Adipose tissue (tissue), 3 donors: ENCODE results near the gene BTBD9. TPM values are rescaled to one million over a fixed set of nuclear protein-coding genes. Genes with fewer than 3 reads are reported as not detected.

Source experiments
- H3K27ac ChIP-seq: one replicate; pipeline ENCODE4 v1.5.1; 2013; ENCODE audit warnings: low read depth, low read length
- WGBS, 3 donors: extraction: QIAGEN DNeasy Blood & Tissue Kit; methylation state at CpG; one replicate each; pipeline ENCODE4 v1.1.7; 2013; 5-methylcytosine and 5-hydroxymethylcytosine counted together
- polyA plus RNA-seq, 3 donors: library from polyadenylated mRNA; stranded (reverse); fragments of 200-250 nt; gene quantifications; one replicate each; pipeline ENCODE4 v1.2.3, GENCODE V29; 2013
- donor health status: healthy with polysubstance abuse.
- donor health status: Bipolar disorder and iron deficiency.
- donor health status: healthy.

Gene BTBD9
- polyA plus RNA-seq, 3 donors: 2.4 to 2.5 (median 2.4) TPM

GRCh38 chr6:38391206-38391605, 248.5 kb downstream of the BTBD9 start:
- H3K27ac ChIP-seq: no peak overlapping the region

- 94 to 95% (median 94%) methylated on average over 5 of the region's 5 CpGs for WGBS, 3 donors
- H3K27ac ChIP-seq: no peak overlapping the region
Measured at GRCh38 chr6:38389875-38390274, 249.9 kb downstream of the BTBD9 start.

GRCh38 chr6:38387971-38388370, 251.8 kb downstream of the BTBD9 start:
- no peak overlapping the region for H3K27ac ChIP-seq

- WGBS, 3 donors: 93 to 100% (median 99%) methylated on average over 2 of the region's 2 CpGs
- no peak overlapping the region for H3K27ac ChIP-seq
Measured at GRCh38 chr6:38387461-38387860, 252.3 kb downstream of the BTBD9 start.

GRCh38 chr6:38378801-38379200, 260.9 kb downstream of the BTBD9 start:
- H3K27ac ChIP-seq: no peak overlapping the region
- 89 to 91% (median 90%) methylated on average over 7 of the region's 7 CpGs for WGBS, 3 donors

- no peak overlapping the region for H3K27ac ChIP-seq
- WGBS, 3 donors: 89 to 95% (median 93%) methylated on average over 2 of the region's 2 CpGs
Measured at GRCh38 chr6:38375937-38376336, 263.8 kb downstream of the BTBD9 start.

- WGBS, 3 donors: 97 to 100% (median 98%) methylated on average over 1 of the region's 1 CpG
- no peak overlapping the region for H3K27ac ChIP-seq
Measured at GRCh38 chr6:38375341-38375740, 264.4 kb downstream of the BTBD9 start.

- 94 to 100% (median 100%) methylated on average over 1 of the region's 1 CpG for WGBS, 3 donors
- no peak overlapping the region for H3K27ac ChIP-seq
Measured at GRCh38 chr6:38371881-38372280, 267.8 kb downstream of the BTBD9 start.

- no peak overlapping the region for H3K27ac ChIP-seq
- WGBS, 3 donors: 59 to 70% (median 61%) methylated on average over 8 of the region's 8 CpGs
Measured at GRCh38 chr6:38370653-38371601, 268.8 kb downstream of the BTBD9 start.

- H3K27ac ChIP-seq: no peak overlapping the region
Measured at GRCh38 chr6:38367231-38367630, 272.5 kb downstream of the BTBD9 start.

- WGBS, 3 donors: 89 to 95% (median 93%) methylated on average over 3 of the region's 3 CpGs
- H3K27ac ChIP-seq: no peak overlapping the region
Measured at GRCh38 chr6:38366234-38366633, 273.5 kb downstream of the BTBD9 start.

GRCh38 chr6:38364775-38365174, 275.0 kb downstream of the BTBD9 start:
- no peak overlapping the region for H3K27ac ChIP-seq
- WGBS, 3 donors: 95 to 99% (median 98%) methylated on average over 2 of the region's 2 CpGs

- no peak overlapping the region for H3K27ac ChIP-seq
- 47 to 89% (median 52%) methylated on average over 3 of the region's 3 CpGs for WGBS, 3 donors
Measured at GRCh38 chr6:38364127-38364526, 275.6 kb downstream of the BTBD9 start.

GRCh38 chr6:38355519-38355918, 284.2 kb downstream of the BTBD9 start:
- WGBS, 3 donors: 72 to 79% (median 77%) methylated on average over 4 of the region's 4 CpGs
- H3K27ac ChIP-seq: no peak overlapping the region

GRCh38 chr6:38354905-38355304, 284.8 kb downstream of the BTBD9 start:
- no peak overlapping the region for H3K27ac ChIP-seq
- WGBS, 3 donors: 67 to 96% (median 70%) methylated on average over 1 of the region's 1 CpG

GRCh38 chr6:38354037-38354381, 285.7 kb downstream of the BTBD9 start:
- WGBS, 3 donors: 96 to 97% (median 96%) methylated on average over 1 of the region's 1 CpG
- no peak overlapping the region for H3K27ac ChIP-seq

GRCh38 chr6:38353310-38354036, 286.3 kb downstream of the BTBD9 start:
- 86 to 87% (median 86%) methylated on average over 7 of the region's 7 CpGs for WGBS, 3 donors
- no peak overlapping the region for H3K27ac ChIP-seq

GRCh38 chr6:38352636-38353035, 287.1 kb downstream of the BTBD9 start:
- H3K27ac ChIP-seq: no peak overlapping the region
- WGBS, 3 donors: 96 to 100% (median 97%) methylated on average over 1 of the region's 1 CpG

GRCh38 chr6:38350942-38351341, 288.8 kb downstream of the BTBD9 start:
- H3K27ac ChIP-seq: no peak overlapping the region

- no peak overlapping the region for H3K27ac ChIP-seq
- WGBS, 3 donors: 93 to 94% (median 94%) methylated on average over 4 of the region's 4 CpGs
Measured at GRCh38 chr6:38350220-38350619, 289.5 kb downstream of the BTBD9 start.
